Endothelial cell of umbilical vein (primary cell): ENCODE results near the gene STK32C. TPM values are rescaled to one million over a fixed set of nuclear protein-coding genes. Genes with fewer than 3 reads are reported as not detected.

Experiments
- BruUV-seq: library from RNA; stranded (reverse); fragments of 400-500 nt; replicated peaks from 2 replicates; lab custom pipeline; 2021; lab: Mats Ljungman, UMichigan
- CTCF ChIA-PET: fragments of 300-600, 350-600 bp; sonication (Branson Sonifier 250); formaldehyde crosslinking; loops from one replicate; lab custom pipeline; 2021; ENCODE audit warnings: antibody characterized with exemption, inconsistent platforms; lab: Charles Lee
- POLR2A ChIA-PET: fragments of 300-600, 350-600 bp; sonication (Branson Sonifier 250); formaldehyde crosslinking; loops from one replicate; lab custom pipeline; 2021; ENCODE audit warnings: antibody characterized with exemption, inconsistent platforms; lab: Charles Lee
- DNase-seq: peaks from one replicate; pipeline ENCODE4 v3.0.0-alpha.2; 2011; ENCODE audit warnings: low read depth, low spot score
- FAIRE-seq: peaks from 2 replicates; lab custom pipeline; 2011; peaks lifted over from hg19 to GRCh38; lab: Jason Lieb, UNC
- H2AFZ ChIP-seq: 2 replicates; pipeline ENCODE4 v1.6.0; 2012; ENCODE audit warnings: low read depth, low read length, control low read depth, inconsistent platforms
- H3K27ac ChIP-seq: 2 replicates; pipeline ENCODE4 v1.5.1; 2011; ENCODE audit warnings: low read depth, mild to moderate bottlenecking, control low read depth, low read length, moderate library complexity; ENCODE audit not compliant: insufficient read depth
- H3K27me3 ChIP-seq, 2 experiments: 2 replicates each; pipeline versions ENCODE4 v1.6.0 to v1.6.1; 2011; ENCODE audit warnings: low read length in 2 of 2, mixed read lengths in 1 of 2; ENCODE audit not compliant: control insufficient read depth in 2 of 2, insufficient read depth in 2 of 2
- H3K36me3 ChIP-seq, 2 experiments: 2 replicates in 1 of 2; 3 replicates in 1 of 2; pipeline ENCODE4 v1.5.1; 2011; ENCODE audit warnings: low read length in 2 of 2, mild to moderate bottlenecking in 1 of 2, moderate library complexity in 1 of 2; ENCODE audit not compliant: control insufficient read depth in 2 of 2, insufficient read depth in 2 of 2; ENCODE audit errors: extremely low read depth in 1 of 2
- H3K4me1 ChIP-seq: 3 replicates; pipeline ENCODE4 v1.5.1; 2011; ENCODE audit warnings: mild to moderate bottlenecking, low read length; ENCODE audit not compliant: control insufficient read depth, insufficient read depth; ENCODE audit errors: extremely low read depth
- H3K4me2 ChIP-seq: 2 replicates; pipeline ENCODE4 v1.6.1; 2011; ENCODE audit warnings: low read length, control low read depth, mixed read lengths; ENCODE audit not compliant: insufficient read depth
- H3K4me3 ChIP-seq, 3 experiments: fragments of 200-600 bp in 1 of 3; sonication (generic), shearing (Covaris generic) in 1 of 3; replicated peaks in 1 of 3; 2 replicates each; pipeline ENCODE4 v1.5.1; 2011 to 2016; ENCODE audit warnings: control low read depth in 3 of 3, low read length in 3 of 3, mild to moderate bottlenecking in 2 of 3, inconsistent platforms in 1 of 3, low read depth in 1 of 3, moderate library complexity in 1 of 3; ENCODE audit not compliant: insufficient read depth in 1 of 3
- H3K79me2 ChIP-seq: 2 replicates; pipeline ENCODE4 v1.6.0; 2012; ENCODE audit warnings: low read length, inconsistent platforms; ENCODE audit not compliant: control insufficient read depth, insufficient read depth
- H3K9ac ChIP-seq: replicated peaks from 2 replicates; pipeline ENCODE3; 2011; ENCODE audit warnings: low read length, control low read depth; ENCODE audit not compliant: insufficient read depth; ENCODE audit errors: extremely low read depth
- H3K9me1 ChIP-seq: replicated peaks from 3 replicates; pipeline ENCODE4 v1.6.0; 2011; ENCODE audit warnings: mild to moderate bottlenecking, low read length; ENCODE audit not compliant: control insufficient read depth, insufficient read depth; ENCODE audit errors: extremely low read depth
- H3K9me3 ChIP-seq: replicated peaks from 2 replicates; pipeline ENCODE4 v1.5.1; 2012; ENCODE audit warnings: low read length, inconsistent platforms; ENCODE audit not compliant: control insufficient read depth, insufficient read depth
- H4K20me1 ChIP-seq: replicated peaks from 2 replicates; pipeline ENCODE3; 2011; ENCODE audit warnings: mild to moderate bottlenecking, low read length; ENCODE audit not compliant: control insufficient read depth, insufficient read depth; ENCODE audit errors: extremely low read depth
- EZH2 ChIP-seq: IDR thresholded peaks from 2 replicates; pipeline ENCODE4 v1.6.1; 2012; ENCODE audit warnings: borderline replicate concordance, low read depth, mild to moderate bottlenecking, moderate library complexity, low read length, inconsistent platforms; ENCODE audit not compliant: severe bottlenecking
- GATA2 ChIP-seq: IDR thresholded peaks from 2 replicates; pipeline ENCODE4 v1.7.0; 2011; ENCODE audit warnings: low read depth, mild to moderate bottlenecking, moderate library complexity, mixed read lengths, low read length; ENCODE audit not compliant: insufficient read length, insufficient read depth
- MYC ChIP-seq: IDR thresholded peaks from one replicate; pipeline ENCODE4 v1.6.1; 2011; ENCODE audit warnings: mild to moderate bottlenecking, low read depth, low read length
- POLR2A ChIP-seq: IDR thresholded peaks from 2 replicates; pipeline ENCODE4 v1.6.1; 2012; ENCODE audit warnings: low read depth, mild to moderate bottlenecking, control low read depth, low read length
- POLR2AphosphoS5 ChIP-seq: IDR thresholded peaks from 2 replicates; pipeline ENCODE4 v1.6.1; 2012; ENCODE audit warnings: low read depth, mild to moderate bottlenecking, control low read depth, low read length, moderate library complexity; ENCODE audit not compliant: insufficient read depth
- dilution Hi-C: fragments of 300-500 bp; cut with MboI; formaldehyde crosslinking; loops from one replicate; pipeline ENCODE4 v1.15.0; 2019; ENCODE audit warnings: low sequenced_read_pairs; ENCODE audit not compliant: extremely low pct_ligation_motif_present
- intact Hi-C: fragments of 100-400 bp; cut with micrococcal nuclease; formaldehyde crosslinking; loops from one replicate; pipeline ENCODE4 v1.10.0; 2022
- polyA plus RNA-seq, 4 experiments: library from polyadenylated mRNA; depleted of rRNA in 3 of 4; stranded (reverse) in 3 of 4; unstranded in 1 of 4; fragments of >200 nt; gene quantifications; 2 replicates each; pipeline versions ENCODE4 v1.2.1 to v1.2.3, GENCODE V29; 2011 to 2012; ENCODE audit warnings: missing spikeins in 1 of 4
- total RNA-seq: library from RNA; stranded (reverse); gene quantifications from 2 replicates; pipeline ENCODE4 v1.2.3, GENCODE V29; 2021
- TF ChIP-seq, protein P1 (sequence below): IDR thresholded peaks from 2 replicates; pipeline ENCODE4 v1.6.1; 2011; ENCODE audit not compliant: insufficient read depth, insufficient read length
- TF ChIP-seq, protein P2 (sequence below), 2 donors: IDR thresholded peaks; 1 replicate in 1 of 2; 2 replicates in 1 of 2; pipeline ENCODE4 v1.5.1; 2011; ENCODE audit warnings: low read length in 2 of 2, mild to moderate bottlenecking in 2 of 2, moderate library complexity in 2 of 2, control low read depth in 1 of 2, inconsistent platforms in 1 of 2, low read depth in 1 of 2; ENCODE audit not compliant: insufficient read depth in 1 of 2; ENCODE audit errors: extremely low read depth in 1 of 2

Gene STK32C
- total and polyA plus RNA-seq, 2 donors (not counting 3 experiments of a cell fraction or from before 2014, with no cell fraction given), result 5.4 to 14.1 TPM

- Histone ChIP-seq H3K27ac (no peak overlapping the region), H3K36me3 (no peaks in the 10 kb centered on the region), H3K9ac (no peak overlapping the region), H3K4me1 (no peaks in the 10 kb centered on the region), H4K20me1 (no peaks in the 10 kb centered on the region), H3K4me2 (no peak overlapping the region), H3K9me1 (no peaks in the 10 kb centered on the region), H3K9me3 (no peaks in the 10 kb centered on the region), H3K27me3 (no peaks in the 10 kb centered on the region), H2AFZ (no peak overlapping the region), H3K79me2 (no peaks in the 10 kb centered on the region), H3K4me3 (no peak overlapping the region)
- POLR2A ChIA-PET, result interaction anchor here (0.7 kb wide), 1 partner anchor 10 kb away, joined by 3 read pairs; the partner anchor contains the start of gene STK32C
- intact Hi-C loops (no loop called here), dilution Hi-C loops (no loop called here)
- DNase-seq (no peak), FAIRE-seq (no peak)
- TF ChIP-seq, protein P1, sequence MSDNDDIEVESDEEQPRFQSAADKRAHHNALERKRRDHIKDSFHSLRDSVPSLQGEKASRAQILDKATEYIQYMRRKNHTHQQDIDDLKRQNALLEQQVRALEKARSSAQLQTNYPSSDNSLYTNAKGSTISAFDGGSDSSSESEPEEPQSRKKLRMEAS, result no peak
- no peak for TF ChIP-seq POLR2AphosphoS5
- TF ChIP-seq EZH2, result no peak
- no peak for TF ChIP-seq MYC
- no peak for TF ChIP-seq GATA2
- no peak for TF ChIP-seq POLR2A
- TF ChIP-seq, protein P2, sequence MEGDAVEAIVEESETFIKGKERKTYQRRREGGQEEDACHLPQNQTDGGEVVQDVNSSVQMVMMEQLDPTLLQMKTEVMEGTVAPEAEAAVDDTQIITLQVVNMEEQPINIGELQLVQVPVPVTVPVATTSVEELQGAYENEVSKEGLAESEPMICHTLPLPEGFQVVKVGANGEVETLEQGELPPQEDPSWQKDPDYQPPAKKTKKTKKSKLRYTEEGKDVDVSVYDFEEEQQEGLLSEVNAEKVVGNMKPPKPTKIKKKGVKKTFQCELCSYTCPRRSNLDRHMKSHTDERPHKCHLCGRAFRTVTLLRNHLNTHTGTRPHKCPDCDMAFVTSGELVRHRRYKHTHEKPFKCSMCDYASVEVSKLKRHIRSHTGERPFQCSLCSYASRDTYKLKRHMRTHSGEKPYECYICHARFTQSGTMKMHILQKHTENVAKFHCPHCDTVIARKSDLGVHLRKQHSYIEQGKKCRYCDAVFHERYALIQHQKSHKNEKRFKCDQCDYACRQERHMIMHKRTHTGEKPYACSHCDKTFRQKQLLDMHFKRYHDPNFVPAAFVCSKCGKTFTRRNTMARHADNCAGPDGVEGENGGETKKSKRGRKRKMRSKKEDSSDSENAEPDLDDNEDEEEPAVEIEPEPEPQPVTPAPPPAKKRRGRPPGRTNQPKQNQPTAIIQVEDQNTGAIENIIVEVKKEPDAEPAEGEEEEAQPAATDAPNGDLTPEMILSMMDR (IDR thresholded peaks at IDR 0.05; ENCODE audit: extremely low read depth in 1 of 2, insufficient read depth in 1 of 2, low read depth in 1 of 2, low read length in 2 of 2), result no peak
- BruUV-seq, result no TSS peak
- CTCF ChIA-PET, result interaction anchor here (1.0 to 1.4 kb wide), 2 partner anchors 10 to 55 kb away, joined by 3 to 6 read pairs; partner anchors contain the start of gene STK32C
These were observed 9.5 kb downstream of the STK32C start for GRCh38 chr10:132298038-132298881.
